ENCODE results near the gene MED27.
"Not testable (repeated sequence)": the region's sequence is repeated elsewhere in the genome, so short reads cannot be mapped to it uniquely, and the experiment has no call there.

The MED27 gene

DNA sequence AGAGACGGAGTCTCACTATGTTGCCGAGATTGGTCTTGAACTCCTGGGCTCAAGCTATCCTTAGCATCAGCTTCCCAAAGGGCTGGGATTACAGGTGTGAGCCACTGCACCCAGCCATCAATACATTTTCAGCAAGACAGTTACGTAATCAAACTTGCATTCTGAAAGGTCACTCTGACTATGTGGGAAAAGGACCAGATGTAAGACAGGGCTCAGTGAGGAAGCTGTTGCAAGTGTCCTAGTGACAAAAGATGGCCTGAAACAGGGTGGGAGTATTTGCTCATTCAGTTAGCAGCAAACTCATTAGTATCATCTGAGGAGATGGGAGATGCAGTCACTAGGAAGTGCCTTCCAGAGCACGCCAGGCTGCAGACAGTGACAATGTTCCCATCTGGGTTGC is 16.9 kb downstream of the MED27 start:
- TF ChIP-seq, protein P1, sequence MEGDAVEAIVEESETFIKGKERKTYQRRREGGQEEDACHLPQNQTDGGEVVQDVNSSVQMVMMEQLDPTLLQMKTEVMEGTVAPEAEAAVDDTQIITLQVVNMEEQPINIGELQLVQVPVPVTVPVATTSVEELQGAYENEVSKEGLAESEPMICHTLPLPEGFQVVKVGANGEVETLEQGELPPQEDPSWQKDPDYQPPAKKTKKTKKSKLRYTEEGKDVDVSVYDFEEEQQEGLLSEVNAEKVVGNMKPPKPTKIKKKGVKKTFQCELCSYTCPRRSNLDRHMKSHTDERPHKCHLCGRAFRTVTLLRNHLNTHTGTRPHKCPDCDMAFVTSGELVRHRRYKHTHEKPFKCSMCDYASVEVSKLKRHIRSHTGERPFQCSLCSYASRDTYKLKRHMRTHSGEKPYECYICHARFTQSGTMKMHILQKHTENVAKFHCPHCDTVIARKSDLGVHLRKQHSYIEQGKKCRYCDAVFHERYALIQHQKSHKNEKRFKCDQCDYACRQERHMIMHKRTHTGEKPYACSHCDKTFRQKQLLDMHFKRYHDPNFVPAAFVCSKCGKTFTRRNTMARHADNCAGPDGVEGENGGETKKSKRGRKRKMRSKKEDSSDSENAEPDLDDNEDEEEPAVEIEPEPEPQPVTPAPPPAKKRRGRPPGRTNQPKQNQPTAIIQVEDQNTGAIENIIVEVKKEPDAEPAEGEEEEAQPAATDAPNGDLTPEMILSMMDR (IDR thresholded peaks at IDR 0.05; ENCODE audit: low read depth, low read length): no peak
- Histone ChIP-seq H3K9me3 (0 out of 2 replicates have a peak, but pooled peaks cover 3% of the 10 kb centered on the region), H3K4me3 (ENCODE audit: low read depth, low read length) (no peak overlapping the region), H3K27me3 (no peaks in the 10 kb centered on the region), H3K4me1 (no peaks in the 10 kb centered on the region), H3K36me3 (peaks cover 10% of the 10 kb centered on the region; the same call in 1 of the 2 replicates)
- no peak for DNase-seq

DNA sequence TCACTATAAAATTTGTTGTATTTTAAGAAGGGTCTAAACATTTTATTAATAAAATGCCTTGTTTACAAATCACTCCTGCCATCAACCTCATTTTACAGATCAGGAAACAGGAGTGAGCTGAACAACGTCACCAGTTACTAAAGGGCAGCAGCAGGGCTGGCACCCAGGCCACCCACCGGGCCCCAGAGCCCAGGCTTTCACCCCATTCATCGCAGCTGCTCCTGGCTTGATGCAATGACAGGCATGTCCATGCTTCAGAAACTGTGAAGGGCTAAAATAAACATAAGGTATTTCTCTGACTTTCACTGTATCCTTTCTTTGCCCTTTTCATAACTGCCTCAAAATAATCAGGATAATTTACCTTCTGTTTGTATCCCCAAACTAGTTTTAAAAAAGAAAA is 18.1 kb downstream of the MED27 start:
- Histone ChIP-seq H3K4me3 (ENCODE audit: low read depth, low read length) (no peak overlapping the region), H3K27me3 (no peaks in the 10 kb centered on the region), H3K9me3 (0 out of 2 replicates have a peak, but pooled peaks cover 3% of the 10 kb centered on the region), H3K36me3 (peaks cover 10% of the 10 kb centered on the region; the same call in 1 of the 2 replicates), H3K4me1 (no peaks in the 10 kb centered on the region)
- TF ChIP-seq, protein P1 (IDR thresholded peaks at IDR 0.05; ENCODE audit: low read depth, low read length): no peak
- no peak for DNase-seq

DNA sequence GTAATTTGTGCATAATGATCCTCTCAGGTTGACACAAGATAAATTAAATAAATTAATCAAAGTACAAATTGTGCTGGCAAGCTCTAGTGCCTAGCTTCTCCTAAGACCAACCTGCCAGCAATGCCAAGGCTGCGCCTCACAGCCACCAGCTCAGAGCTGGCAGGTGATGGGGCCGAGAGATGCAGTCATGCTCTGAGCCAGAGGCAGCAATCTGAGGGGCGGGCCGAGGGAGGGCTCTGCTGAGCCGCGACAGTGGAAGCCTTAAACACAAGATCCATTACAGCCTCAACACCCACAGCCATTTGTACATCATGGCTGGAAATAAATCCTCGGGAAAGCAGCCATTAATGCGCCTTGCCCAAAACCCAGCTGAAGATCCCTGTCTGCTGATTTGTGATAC is 20.3 kb downstream of the MED27 start:
- no peak for DNase-seq
- H3K27me3 ChIP-seq: no peaks in the 10 kb centered on the region
- TF ChIP-seq, protein P1 (IDR thresholded peaks at IDR 0.05; ENCODE audit: low read depth, low read length): no peak

DNA sequence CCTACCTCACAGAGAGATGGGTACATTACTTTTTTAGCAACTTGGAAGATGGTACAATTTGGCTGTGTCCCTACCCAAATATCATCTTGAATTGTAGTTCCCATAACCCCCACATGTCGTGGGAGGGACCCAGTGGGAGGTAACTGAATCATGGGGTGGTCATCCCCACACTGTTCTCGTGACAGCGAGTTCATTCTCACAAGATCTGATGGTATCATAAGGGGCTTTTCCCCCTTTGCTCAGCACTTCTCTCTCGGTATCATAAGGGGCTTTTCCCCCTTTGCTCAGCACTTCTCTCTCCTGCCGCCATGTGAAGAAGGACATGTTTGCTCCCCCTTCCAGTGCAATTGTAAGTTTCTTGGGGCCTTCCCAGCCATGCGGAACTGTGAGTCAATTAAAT is 21.4 kb downstream of the MED27 start:
- H3K36me3 ChIP-seq; DNase-seq; H3K27me3 ChIP-seq; H3K4me1 ChIP-seq; H3K9me3 ChIP-seq; H3K4me3 ChIP-seq (ENCODE audit: low read depth, low read length): not testable (repeated sequence)

More for the DNA sequence above, 20.3 kb downstream of the MED27 start:
- H3K4me1 ChIP-seq: no peaks in the 10 kb centered on the region
- peaks cover 10% of the 10 kb centered on the region; the same call in 1 of the 2 replicates for H3K36me3 ChIP-seq
- H3K9me3 ChIP-seq: 0 out of 2 replicates have a peak, but pooled peaks cover 3% of the 10 kb centered on the region
- no peak overlapping the region for H3K4me3 ChIP-seq (ENCODE audit: low read depth, low read length)

DNA sequence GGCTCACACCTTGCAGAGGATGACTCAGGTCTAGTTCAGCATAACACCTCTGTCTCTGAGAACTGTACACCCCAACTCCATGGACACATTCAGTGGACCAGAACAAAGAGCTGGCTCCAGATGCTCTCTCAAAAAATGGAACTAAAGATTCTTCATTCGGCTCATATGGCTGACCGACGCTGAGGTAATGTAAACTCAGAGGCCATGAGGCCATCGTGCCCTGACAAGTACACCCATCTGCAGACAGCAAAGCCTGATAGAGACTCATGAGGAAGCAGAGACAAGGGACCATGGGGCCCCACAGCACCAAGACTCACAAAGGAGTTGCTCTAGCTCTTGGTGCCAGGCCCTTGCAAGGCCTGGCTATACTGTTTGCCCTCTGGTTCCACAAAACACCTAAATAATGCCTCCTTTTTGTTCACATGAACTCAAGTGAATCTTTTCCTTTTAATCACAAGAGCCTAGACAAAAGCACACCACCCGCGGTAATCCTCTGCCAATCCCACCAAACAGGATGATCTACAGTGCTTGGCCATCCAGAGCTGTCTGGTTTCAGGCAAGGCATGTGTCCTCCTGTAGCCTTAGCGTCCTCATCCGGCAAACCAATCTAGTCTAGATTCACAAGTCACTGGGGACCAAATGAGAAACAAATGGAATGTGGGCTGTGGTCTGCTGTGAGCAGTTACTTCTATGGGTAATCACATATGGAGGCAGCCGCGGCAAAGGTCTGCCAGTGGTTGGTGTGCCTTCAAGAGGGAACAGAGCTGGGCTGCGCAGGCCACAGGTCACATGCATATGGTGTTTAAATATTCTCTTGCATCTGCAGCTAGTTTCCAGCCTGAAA is 22.7 kb downstream of the MED27 start:
- H3K4me1 ChIP-seq: no peaks in the 10 kb centered on the region
- H3K4me3 ChIP-seq (ENCODE audit: low read depth, low read length): no peak overlapping the region
- H3K27me3 ChIP-seq: no peaks in the 10 kb centered on the region
- TF ChIP-seq, protein P1 (IDR thresholded peaks at IDR 0.05; ENCODE audit: low read depth, low read length): no peak
- H3K9me3 ChIP-seq: 0 out of 2 replicates have a peak, but pooled peaks cover 3% of the 10 kb centered on the region
- DNase-seq: no peak
- H3K36me3 ChIP-seq: peaks cover 10% of the 10 kb centered on the region; the same call in 1 of the 2 replicates

DNA sequence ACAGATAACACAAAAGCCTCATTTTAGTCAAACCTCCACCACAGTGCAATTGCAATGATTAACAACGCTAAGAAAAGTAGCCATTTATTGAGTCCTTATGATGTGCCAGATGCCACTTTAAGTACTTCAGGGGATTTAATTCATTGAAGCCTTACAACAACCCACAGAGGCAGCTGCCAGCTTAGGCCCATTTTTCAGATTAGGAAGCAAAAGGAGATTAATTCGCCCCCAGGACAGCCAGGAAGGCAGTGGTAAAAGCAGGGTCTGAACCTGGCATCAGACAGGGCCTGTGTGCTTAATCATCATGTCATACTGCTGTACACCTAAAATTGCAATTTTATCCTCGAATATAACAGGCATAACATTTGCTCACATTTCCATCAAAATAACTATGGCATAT is 23.9 kb downstream of the MED27 start:
- no peaks in the 10 kb centered on the region for H3K4me1 ChIP-seq
- no peak for DNase-seq
- peaks cover 10% of the 10 kb centered on the region; the same call in 1 of the 2 replicates for H3K36me3 ChIP-seq
- 0 out of 2 replicates have a peak, but pooled peaks cover 3% of the 10 kb centered on the region for H3K9me3 ChIP-seq
- TF ChIP-seq, protein P1 (IDR thresholded peaks at IDR 0.05; ENCODE audit: low read depth, low read length): no peak
- no peak overlapping the region for H3K4me3 ChIP-seq (ENCODE audit: low read depth, low read length)
- H3K27me3 ChIP-seq: no peaks in the 10 kb centered on the region

All from BE2C (cell line).